Epithelial cell of proximal tubule (primary cell): Measurements from ENCODE around the gene TXN. TPM values are rescaled to one million over a fixed set of nuclear protein-coding genes. Genes with fewer than 3 reads are reported as not detected.
"Not testable (repeated sequence)": the region's sequence is repeated elsewhere in the genome, so short reads cannot be mapped to it uniquely, and the experiment has no call there.

Experiments used
- DNase-seq: peaks from one replicate; pipeline ENCODE4 v3.0.0-alpha.2; 2011; ENCODE audit warnings: low read depth
- H3K4me3 ChIP-seq: 2 replicates; pipeline ENCODE4 v1.5.1; 2011; ENCODE audit warnings: low read depth, mild to moderate bottlenecking, low read length
- total RNA-seq: library from RNA; depleted of rRNA; stranded (reverse); fragments of >200 nt; gene quantifications from 2 replicates; pipeline ENCODE4 v1.2.3, GENCODE V29; 2015
- TF ChIP-seq, protein P1 (sequence below): conservative IDR thresholded peaks from 2 replicates; pipeline ENCODE4 v1.5.1; 2012; ENCODE audit warnings: low read depth, mild to moderate bottlenecking, low read length

Gene TXN
- total RNA-seq, 1 donor from 2014 or later: 307 TPM

GRCh38 chr9:110202232-110202631 is 54.1 kb downstream of the TXN start:
- no peak overlapping the region for H3K4me3 ChIP-seq
- TF ChIP-seq, protein P1, sequence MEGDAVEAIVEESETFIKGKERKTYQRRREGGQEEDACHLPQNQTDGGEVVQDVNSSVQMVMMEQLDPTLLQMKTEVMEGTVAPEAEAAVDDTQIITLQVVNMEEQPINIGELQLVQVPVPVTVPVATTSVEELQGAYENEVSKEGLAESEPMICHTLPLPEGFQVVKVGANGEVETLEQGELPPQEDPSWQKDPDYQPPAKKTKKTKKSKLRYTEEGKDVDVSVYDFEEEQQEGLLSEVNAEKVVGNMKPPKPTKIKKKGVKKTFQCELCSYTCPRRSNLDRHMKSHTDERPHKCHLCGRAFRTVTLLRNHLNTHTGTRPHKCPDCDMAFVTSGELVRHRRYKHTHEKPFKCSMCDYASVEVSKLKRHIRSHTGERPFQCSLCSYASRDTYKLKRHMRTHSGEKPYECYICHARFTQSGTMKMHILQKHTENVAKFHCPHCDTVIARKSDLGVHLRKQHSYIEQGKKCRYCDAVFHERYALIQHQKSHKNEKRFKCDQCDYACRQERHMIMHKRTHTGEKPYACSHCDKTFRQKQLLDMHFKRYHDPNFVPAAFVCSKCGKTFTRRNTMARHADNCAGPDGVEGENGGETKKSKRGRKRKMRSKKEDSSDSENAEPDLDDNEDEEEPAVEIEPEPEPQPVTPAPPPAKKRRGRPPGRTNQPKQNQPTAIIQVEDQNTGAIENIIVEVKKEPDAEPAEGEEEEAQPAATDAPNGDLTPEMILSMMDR: no peak
- no peak for DNase-seq

DNA sequence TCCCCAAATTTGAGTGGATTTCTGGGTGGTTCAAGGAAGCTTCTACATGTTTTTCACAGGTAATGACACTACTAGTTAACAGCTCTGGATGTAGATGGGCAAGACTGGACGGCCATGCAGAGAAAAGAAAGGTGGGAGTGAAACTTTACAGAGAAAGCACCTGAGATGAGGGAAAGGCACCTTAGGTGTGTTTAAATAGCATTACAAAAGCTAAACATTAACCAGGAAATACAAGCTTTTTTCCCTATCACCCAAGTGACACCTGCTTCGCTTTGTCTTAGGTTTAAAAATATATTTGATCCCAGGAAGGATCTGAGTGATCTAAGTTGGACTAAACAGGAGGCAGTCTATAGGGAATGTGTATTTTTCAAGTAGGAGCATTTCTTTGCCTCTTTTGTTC is 56.7 kb downstream of the TXN start:
- no peak for DNase-seq
- TF ChIP-seq, protein P1: no peak
- no peak overlapping the region for H3K4me3 ChIP-seq

- TF ChIP-seq, protein P1: no peak
- H3K4me3 ChIP-seq: no peak overlapping the region
- no peak for DNase-seq
Observed at GRCh38 chr9:110198357-110198756, 58.0 kb downstream of the TXN start.

DNA sequence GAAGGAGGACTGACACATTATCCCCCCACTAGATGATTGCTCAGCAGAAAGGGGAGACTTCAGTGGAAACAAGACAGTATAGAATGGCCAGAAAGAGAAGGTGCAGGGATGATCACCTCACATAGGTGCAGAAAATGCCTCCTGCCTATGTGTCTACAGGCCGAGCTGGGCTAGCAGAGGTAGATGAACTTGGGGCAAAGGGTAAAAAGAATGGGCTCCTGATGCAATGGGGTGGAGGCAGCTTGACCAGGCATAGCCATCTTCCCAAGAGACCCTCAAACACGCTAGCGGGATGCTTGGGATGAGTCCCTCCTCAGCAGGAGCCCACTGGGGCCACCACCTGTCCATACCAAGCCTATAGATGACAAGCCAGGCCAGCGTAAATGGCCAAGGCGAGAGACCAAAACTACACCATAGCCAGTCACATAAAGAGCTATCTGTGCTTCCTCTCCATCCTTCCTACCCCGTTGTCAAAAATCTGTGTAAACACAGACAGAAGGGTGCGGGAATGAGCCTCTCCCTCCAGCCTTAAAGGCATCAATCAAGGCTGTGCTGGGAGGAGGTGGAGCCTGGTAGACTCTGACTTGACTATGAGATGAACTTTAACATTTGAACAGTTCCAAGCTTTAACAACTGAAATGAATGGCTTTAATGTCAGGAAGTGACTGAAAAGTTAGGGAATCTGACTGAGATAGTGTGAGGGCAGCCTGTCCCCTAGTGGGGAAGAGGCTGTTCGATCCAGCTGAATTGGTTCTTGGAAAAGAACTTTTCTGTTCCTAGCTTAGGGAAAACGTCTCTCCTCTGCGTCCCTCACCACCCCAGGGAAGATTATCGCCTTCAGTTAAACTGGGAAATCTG is 58.7 kb downstream of the TXN start:
- DNase-seq: no peak
- H3K4me3 ChIP-seq: no peak overlapping the region
- TF ChIP-seq, protein P1: peak; percentile 18

DNA sequence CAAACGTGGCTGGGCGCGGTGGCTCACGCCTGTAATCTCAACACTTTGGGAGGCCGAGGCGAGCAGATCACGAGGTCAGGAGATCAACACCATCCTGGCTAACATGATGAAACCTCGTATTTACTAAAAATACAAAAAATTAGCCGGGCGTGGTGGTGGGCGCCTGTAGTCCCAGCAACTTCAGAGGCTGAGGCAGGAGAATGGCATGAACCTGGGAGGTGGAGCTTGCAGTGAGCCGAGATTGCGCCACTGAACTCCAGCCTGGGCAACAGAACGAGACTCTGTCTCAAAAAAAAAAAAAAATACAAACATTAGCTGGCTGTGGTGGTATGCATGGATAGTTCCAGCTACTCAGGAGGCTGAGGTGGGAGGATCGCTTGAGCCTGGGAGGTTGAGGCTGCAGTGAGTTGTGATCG is 60.2 kb downstream of the TXN start:
- DNase-seq: not testable (repeated sequence)

More for the DNA sequence above, 60.2 kb downstream of the TXN start:
- H3K4me3 ChIP-seq: not testable (repeated sequence)

Other genes starting within 250 kb of the TXN start
- gene C9orf152, start 48.3 kb downstream of the TXN start, total RNA-seq: not detected in 2 replicates
- not detected in 2 replicates for gene TXNDC8, start 81.4 kb upstream of the TXN start, total RNA-seq